Brain pericyte (primary cell): ENCODE data around the gene KNSTRN.

ENCODE experiments used
- DNase-seq: peaks from one replicate; pipeline ENCODE4 v3.0.0-alpha.2; 2012; ENCODE audit warnings: low read depth, low spot score

The KNSTRN gene

DNA sequence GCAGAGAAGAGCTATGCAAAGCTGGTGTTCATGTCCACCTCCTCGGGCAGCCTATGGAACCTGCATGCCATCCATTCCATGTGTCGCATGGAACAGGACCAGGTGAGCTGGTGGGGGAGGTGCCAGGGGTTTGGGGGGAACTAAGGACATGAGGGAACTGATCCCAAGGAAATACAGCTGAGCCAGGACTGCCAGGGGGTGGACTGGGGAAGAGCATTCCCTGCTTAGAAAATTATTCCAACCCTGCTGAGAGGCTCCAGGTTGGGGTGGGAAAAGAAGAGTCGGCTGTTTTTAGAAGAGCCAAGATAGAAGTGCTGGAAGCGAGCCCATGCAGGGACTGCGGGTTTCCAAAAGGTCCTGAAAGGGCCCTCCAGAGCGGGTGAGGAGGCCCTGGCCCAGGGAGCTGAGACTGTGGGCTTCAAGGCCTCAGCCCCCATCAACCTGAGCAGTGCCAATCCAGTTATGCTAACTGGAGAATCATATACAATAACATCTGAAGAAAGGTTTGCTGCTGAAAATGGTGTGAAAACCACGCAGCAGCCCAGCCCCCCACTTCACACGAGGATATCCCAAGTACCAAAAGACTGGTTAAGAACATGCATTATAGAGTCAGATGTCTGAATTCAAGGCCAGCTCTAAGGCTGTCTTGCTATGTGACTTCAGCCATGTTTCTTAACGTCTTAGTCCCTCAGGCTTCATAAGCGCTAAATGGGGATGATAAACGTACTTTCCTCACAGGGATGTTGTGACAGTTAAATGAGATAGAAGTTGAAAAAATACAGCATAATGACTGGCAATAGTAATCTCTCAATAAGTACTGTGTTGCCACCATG lies 16.7 kb upstream of the KNSTRN start:
- no peak for DNase-seq

GRCh38 chr15:40366457-40367370 lies 15.8 kb upstream of the KNSTRN start:
- no peak for DNase-seq

- DNase-seq = no peak
Observed at GRCh38 chr15:40367371-40367685, 15.2 kb upstream of the KNSTRN start.

- no peak for DNase-seq
Observed at GRCh38 chr15:40367686-40368611, 14.6 kb upstream of the KNSTRN start.

- no peak for DNase-seq
Observed at GRCh38 chr15:40368719-40369473, 13.6 kb upstream of the KNSTRN start.

DNA sequence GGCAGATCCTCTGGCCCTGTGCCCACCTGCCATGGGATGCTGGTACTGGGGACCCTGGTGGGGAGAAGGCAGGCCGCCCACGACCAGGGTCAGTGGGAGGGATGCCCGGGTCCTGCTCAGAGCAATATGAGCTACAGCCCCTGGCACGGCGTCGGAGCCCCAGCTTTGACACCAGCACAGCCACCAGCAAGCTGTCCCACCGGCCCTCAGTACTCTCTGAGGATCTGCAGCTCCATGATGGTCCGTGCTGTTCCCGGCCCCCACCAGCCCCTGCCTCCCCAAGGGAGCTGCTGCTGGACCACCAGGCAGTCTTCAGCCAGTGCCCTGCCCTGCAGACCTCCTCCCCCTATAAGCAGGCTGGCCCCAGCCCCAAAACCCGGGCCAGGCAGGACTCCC lies 13.0 kb upstream of the KNSTRN start:
- DNase-seq = no peak

DNA sequence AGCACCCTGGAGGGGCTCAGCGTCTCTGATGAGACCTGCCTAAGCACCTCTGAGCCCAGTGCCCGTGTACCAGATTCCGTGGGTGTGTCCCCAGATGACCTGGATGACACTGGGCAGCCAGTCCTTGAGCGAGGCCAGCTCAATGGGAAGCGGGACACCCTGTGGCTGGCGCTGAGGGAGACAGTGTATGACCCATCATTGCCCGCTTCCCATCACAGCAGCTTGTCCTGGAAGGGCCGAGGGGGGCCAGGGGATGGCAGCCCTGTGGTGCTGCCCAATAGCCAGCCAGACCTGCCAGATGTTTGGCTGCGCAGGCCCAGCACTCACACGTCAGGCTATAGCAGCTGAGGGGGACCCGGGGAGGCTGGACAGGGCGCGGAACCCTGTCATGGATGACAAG lies 12.6 kb upstream of the KNSTRN start:
- DNase-seq = no peak

- DNase-seq = no peak
Observed at GRCh38 chr15:40372981-40373380, 9.5 kb upstream of the KNSTRN start.

- no peak for DNase-seq
Observed at GRCh38 chr15:40377606-40378005, 4.9 kb upstream of the KNSTRN start.

DNA sequence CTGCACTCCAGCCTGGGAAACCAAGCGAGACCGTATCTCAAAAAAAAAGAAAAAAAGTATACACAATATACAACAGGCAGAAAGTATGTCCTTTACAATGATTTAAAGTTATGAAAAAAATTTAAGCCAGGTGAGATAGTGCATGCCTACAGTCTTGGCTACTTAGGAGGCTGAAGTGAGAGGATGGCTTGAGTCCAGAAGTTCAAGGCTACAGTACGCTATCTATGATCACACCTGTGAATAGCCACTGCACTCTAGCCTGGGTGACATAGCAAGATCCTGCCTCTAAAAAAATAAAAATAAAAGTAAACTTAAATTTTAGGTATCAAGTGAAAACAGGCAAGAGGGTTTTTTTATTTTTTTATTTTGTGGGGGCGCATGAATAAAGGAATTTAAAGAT lies 3.1 kb upstream of the KNSTRN start:
- DNase-seq = no peak

- DNase-seq = peak; percentile 47
Observed at GRCh38 chr15:40379853-40380252, 2.7 kb upstream of the KNSTRN start.

- no peak for DNase-seq
Observed at GRCh38 chr15:40380636-40381035, 1.9 kb upstream of the KNSTRN start.

- DNase-seq = no peak
Observed at GRCh38 chr15:40381818-40382529, 547 bp upstream of the KNSTRN start.

GRCh38 chr15:40386480-40386879 lies 4.0 kb downstream of the KNSTRN start:
- no peak for DNase-seq

DNA sequence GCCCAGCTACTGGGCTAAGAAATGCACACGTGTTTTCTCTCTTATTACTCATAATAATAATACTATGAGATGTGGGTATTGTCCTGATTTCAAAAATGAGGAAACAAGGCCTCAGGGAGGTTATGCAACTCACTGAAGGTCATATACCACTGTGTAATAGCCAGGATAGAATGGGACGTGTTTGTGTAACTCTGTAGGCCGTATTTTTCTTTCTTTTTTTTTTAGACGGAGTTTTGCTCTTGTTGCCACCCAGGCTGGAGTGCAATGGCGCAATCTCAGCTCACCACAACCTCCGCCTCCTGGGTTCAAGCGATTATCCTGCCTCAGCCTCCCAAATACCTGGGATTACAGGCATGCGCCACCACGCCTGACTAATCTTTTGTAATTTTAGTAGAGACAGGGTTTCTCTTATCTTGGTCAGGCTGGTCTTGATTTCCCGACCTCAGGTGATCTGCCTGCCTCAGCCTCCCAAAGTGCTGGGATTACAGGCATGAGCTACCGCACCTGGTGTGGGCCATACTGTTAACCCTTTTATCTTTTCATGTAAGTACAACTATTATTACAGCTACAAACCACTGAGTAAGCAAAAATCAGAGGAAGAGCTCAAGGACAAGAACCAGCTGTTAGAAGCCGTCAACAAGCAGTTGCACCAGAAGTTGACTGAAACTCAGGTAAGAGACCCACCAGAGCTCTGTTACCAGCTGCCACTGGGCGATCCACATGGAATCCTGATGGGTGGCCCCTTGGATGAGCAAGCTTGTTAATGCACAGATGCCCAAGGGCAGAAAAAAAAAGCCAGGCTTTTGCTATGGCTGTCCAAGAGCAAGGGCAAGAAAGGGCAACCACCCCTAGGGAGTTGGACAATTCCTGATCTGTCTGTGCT lies 6.7 kb downstream of the KNSTRN start:
- no peak for DNase-seq

DNA sequence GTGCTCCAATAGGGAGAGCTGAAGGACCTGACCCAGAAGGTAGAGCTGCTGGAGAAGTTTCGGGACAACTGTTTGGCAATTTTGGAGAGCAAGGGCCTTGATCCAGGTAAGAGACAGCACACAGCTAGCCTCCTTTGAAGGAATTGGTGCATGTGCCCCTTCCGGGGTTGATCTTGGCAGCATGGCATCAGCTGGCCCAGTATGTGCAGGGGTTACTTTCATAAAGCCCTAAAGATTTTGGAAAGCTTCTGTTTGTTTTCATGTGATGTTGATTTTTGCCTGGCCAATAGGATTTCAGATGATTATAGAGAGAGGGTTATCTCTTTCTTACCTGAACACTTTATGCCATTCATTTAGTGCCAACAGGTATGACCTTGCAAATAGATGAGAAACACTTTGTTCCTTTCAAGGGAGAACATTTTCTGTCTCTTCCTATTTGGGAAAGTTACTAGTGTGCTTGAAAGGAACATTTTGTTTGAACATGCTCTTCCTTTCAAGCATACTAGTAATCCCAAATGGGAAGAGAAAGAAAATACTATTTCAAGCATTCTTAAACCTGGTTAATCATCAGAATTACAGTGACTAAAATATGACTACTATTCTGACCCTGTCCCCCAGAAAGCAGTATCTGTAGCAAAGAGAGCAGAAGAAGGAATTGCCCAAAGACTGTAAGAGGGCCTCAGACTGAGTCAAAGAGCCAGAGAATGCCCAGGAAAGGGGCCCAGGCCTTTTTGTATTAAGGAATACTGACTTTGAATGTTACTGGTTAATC lies 7.5 kb downstream of the KNSTRN start:
- DNase-seq = no peak

- DNase-seq = no peak
Observed at GRCh38 chr15:40392986-40393948, 10.7 kb downstream of the KNSTRN start.
